Breast epithelium (tissue), 4 donors: ENCODE measurements around the gene ATP5PO. TPM values are rescaled to one million over a fixed set of nuclear protein-coding genes. Genes with fewer than 3 reads are reported as not detected.

Source experiments
- DNase-seq, 2 donors: peaks; one replicate each; pipeline ENCODE4 v3.0.0-alpha.2; 2019; ENCODE audit warnings: low spot score in 2 of 2
- H3K27ac ChIP-seq, 2 donors: fragments of 200-600 bp; sonication (generic) in 1 of 2; one replicate each; pipeline ENCODE4 v1.5.1; 2016 to 2019; ENCODE audit warnings: mild to moderate bottlenecking in 1 of 2
- H3K27me3 ChIP-seq, 2 donors: fragments of 200-600 bp; sonication (generic) in 1 of 2; one replicate each; pipeline versions ENCODE4 v1.5.1 to v1.6.0; 2017 to 2019; ENCODE audit warnings: control low read depth in 1 of 2, mild to moderate bottlenecking in 1 of 2
- H3K36me3 ChIP-seq: fragments of 200-600 bp; one replicate; pipeline ENCODE4 v1.5.1; 2019
- H3K4me1 ChIP-seq, 2 donors: fragments of 200-600 bp; sonication (generic); one replicate each; pipeline ENCODE4 v1.5.1; 2016 to 2019; ENCODE audit warnings: control low read depth in 1 of 2
- H3K4me3 ChIP-seq, 3 donors: fragments of 200-600 bp; sonication (generic); 1 replicate in 2 of 3; 2 replicates in 1 of 3; pipeline ENCODE4 v1.5.1; 2016 to 2019; ENCODE audit warnings: mild to moderate bottlenecking in 3 of 3, moderate library complexity in 2 of 3
- H3K9me3 ChIP-seq, 2 donors: fragments of 200-600 bp; sonication (generic) in 1 of 2; one replicate each; pipeline ENCODE4 v1.5.1; 2016 to 2019; ENCODE audit warnings: control low read depth in 1 of 2
- POLR2A ChIP-seq: fragments of 450-650 bp; IDR thresholded peaks from one replicate; pipeline ENCODE4 v1.6.1; 2016; ENCODE audit warnings: antibody characterized with exemption, mild to moderate bottlenecking, moderate library complexity
- POLR2AphosphoS5 ChIP-seq, 3 donors: sonication (generic); formaldehyde crosslinking; IDR thresholded peaks; one replicate each; pipeline ENCODE4 v1.6.1; 2017; ENCODE audit warnings: antibody characterized with exemption in 3 of 3
- intact Hi-C: fragments of 100-400 bp; cut with DNase I; formaldehyde crosslinking; loops from one replicate; pipeline ENCODE4 v1.15.1; 2023; ENCODE audit warnings: low total_unique reads
- total RNA-seq, 3 donors: library from RNA; depleted of rRNA; stranded (reverse); fragments of >200 nt; gene quantifications; one replicate each; pipeline ENCODE4 v1.1.0, GENCODE V29; 2016
- TF ChIP-seq, protein P1 (sequence below), 3 donors: fragments of 450-650 bp; IDR thresholded peaks; one replicate each; pipeline ENCODE4 v1.5.1; 2016 to 2017; ENCODE audit warnings: antibody characterized with exemption in 3 of 3, mild to moderate bottlenecking in 3 of 3, moderate library complexity in 3 of 3

The ATP5PO gene
- total RNA-seq, 3 donors from 2014 or later, result 161 to 234 (median 170) TPM

DNA sequence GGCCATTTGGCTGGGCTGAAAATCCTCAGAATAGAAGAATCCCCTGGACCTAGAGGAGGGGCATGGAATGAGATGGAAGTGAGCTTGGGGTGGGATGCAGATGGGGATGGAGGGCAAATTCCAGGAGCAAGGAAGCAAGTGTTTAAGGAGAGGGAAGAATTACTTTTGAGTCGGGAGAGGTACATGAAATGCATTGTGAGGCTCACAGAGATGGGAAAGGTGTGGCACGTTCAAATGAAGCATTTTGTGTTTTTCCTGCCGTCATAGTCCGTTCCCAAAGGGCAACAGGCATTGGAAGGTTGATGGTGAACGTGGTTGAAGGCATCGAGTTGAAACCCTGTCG, 30.5 kb downstream of the ATP5PO start:
- intact Hi-C loops, result no loop called here
- H3K9me3 ChIP-seq, result no peaks in the 10 kb centered on the region
- no peak for TF ChIP-seq POLR2AphosphoS5 (IDR thresholded peaks at IDR 0.05)
- no peak for TF ChIP-seq POLR2A
- TF ChIP-seq, protein P1, sequence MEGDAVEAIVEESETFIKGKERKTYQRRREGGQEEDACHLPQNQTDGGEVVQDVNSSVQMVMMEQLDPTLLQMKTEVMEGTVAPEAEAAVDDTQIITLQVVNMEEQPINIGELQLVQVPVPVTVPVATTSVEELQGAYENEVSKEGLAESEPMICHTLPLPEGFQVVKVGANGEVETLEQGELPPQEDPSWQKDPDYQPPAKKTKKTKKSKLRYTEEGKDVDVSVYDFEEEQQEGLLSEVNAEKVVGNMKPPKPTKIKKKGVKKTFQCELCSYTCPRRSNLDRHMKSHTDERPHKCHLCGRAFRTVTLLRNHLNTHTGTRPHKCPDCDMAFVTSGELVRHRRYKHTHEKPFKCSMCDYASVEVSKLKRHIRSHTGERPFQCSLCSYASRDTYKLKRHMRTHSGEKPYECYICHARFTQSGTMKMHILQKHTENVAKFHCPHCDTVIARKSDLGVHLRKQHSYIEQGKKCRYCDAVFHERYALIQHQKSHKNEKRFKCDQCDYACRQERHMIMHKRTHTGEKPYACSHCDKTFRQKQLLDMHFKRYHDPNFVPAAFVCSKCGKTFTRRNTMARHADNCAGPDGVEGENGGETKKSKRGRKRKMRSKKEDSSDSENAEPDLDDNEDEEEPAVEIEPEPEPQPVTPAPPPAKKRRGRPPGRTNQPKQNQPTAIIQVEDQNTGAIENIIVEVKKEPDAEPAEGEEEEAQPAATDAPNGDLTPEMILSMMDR (IDR thresholded peaks at IDR 0.05), result no peak
- no peak for DNase-seq
- H3K4me1 ChIP-seq, result peaks cover 0 to 4% of the 10 kb centered on the region in 2 donors
- no peaks in the 10 kb centered on the region for H3K27me3 ChIP-seq
- peak overlapping the region in 2 of 3 donors; percentile 17 to 55 for H3K4me3 ChIP-seq
- no peaks in the 10 kb centered on the region for H3K36me3 ChIP-seq
- H3K27ac ChIP-seq, result peak overlapping the region; percentile 41 to 68

DNA sequence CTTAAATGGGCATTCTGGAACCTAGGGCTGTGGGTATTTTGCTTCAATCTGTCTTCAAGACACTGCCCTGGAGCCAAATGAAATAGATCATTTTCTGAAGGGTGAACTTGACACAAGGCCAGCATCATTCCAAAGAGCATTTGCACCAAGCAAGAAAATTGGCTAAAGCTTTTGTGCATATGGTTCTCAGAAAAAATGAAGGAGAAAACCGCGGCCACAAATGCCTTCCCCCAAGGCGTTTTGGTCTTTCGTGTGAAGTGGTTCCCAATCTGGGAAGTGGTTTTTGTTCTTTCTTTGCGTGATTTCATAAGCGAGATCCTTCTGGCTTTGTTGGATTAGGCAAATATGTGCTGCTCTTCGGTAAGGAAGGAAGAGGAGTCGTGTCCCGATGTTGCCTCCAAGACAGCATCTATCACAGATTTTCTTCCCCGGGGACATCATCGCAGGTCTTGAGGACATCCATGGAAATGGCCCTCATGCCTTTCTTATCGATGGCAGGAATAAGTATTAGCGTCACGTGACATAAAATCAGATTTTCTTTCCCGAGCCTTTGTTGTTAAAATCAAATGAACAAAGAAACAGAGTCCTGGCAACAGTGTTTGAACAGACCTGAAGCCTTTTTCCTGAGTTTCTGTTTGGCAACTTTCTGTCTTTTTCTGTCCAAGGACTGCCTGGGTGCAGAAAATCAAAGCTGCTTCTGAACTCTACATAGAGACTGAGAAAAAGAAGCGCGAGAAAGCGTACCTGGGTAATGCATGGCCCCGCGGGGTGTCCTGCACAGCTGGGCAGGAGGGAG, 31.0 kb downstream of the ATP5PO start:
- Histone ChIP-seq H3K27me3 (no peaks in the 10 kb centered on the region), H3K4me3 (peak overlapping the region in 2 of 3 donors; percentile 17 to 55), H3K27ac (peak overlapping the region; percentile 41 to 68), H3K9me3 (no peaks in the 10 kb centered on the region), H3K4me1 (peaks cover 0 to 4% of the 10 kb centered on the region in 2 donors), H3K36me3 (no peaks in the 10 kb centered on the region)
- peak in 1 of 3 donors; percentile 34 for TF ChIP-seq POLR2AphosphoS5 (IDR thresholded peaks at IDR 0.05)
- TF ChIP-seq POLR2A, result no peak
- TF ChIP-seq, protein P1 (IDR thresholded peaks at IDR 0.05), result no peak
- intact Hi-C loops, result no loop called here
- peak in 1 of 2 donors; percentile 34 for DNase-seq

DNA sequence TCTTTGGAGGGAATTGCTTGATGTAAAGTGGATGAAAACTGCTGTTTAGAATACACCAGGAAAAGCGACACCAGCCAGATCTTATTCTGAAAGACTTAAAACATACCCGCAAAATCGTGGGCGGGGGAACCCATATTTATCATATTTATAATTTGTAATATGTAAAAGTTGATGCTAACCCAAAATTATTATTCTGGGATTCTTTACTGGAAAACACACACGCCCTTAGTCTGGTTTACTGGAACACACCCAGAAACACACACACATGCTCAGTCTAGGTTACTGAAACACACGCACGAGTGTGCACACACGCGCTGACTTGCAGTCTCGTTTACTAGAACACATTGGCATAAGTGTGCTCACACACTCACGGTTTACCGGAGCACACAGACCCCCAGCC, 32.5 kb downstream of the ATP5PO start:
- Histone ChIP-seq H3K36me3 (no peaks in the 10 kb centered on the region), H3K9me3 (no peaks in the 10 kb centered on the region), H3K27me3 (no peaks in the 10 kb centered on the region), H3K4me3 (no peak overlapping the region), H3K4me1 (peaks cover 0 to 4% of the 10 kb centered on the region in 2 donors), H3K27ac (no peak overlapping the region)
- TF ChIP-seq POLR2A (no peak), POLR2AphosphoS5 (IDR thresholded peaks at IDR 0.05) (no peak)
- TF ChIP-seq, protein P1 (IDR thresholded peaks at IDR 0.05), result no peak
- no peak for DNase-seq
- intact Hi-C loops, result no loop called here

DNA sequence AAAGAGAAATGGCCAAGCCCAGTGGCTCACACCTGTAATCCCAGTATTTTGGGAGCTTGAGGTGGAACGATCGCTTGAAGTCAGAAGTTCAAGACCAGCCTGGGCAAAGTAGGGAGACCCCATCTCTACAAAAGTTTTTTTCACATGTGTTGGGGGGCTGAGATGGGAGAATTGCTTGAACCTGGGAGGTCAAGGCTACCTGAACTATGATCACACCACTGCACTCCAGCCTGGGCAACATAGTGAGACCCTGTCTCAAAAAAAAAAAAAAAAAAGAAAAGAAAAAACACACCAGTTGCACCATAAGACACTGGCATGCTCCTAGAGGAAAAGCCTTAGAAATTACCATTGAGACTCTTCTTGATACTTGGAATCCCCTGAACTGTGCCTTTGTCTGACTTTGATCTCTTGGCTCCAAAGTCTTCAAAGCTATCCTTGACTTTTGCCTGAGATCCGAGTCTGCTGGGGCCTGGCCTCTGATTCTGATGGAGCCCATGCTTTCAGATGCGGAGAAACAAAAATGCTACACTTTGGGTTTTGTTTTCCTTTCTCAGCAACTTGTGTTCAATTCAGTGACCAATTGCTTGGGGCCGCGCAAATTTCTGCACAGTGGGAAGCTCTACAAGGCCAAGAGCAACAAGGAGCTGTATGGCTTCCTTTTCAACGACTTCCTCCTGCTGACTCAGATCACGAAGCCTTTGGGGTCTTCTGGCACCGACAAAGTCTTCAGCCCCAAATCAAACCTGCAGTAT, 33.7 kb downstream of the ATP5PO start:
- Histone ChIP-seq H3K36me3 (no peaks in the 10 kb centered on the region), H3K27ac (no peak overlapping the region), H3K9me3 (no peaks in the 10 kb centered on the region), H3K27me3 (no peaks in the 10 kb centered on the region), H3K4me3 (no peak overlapping the region), H3K4me1 (peaks cover 0 to 4% of the 10 kb centered on the region in 2 donors)
- DNase-seq, result no peak
- TF ChIP-seq, protein P1 (IDR thresholded peaks at IDR 0.05), result no peak
- no peak for TF ChIP-seq POLR2AphosphoS5 (IDR thresholded peaks at IDR 0.05)
- no peak for TF ChIP-seq POLR2A
- intact Hi-C loops, result no loop called here

DNA sequence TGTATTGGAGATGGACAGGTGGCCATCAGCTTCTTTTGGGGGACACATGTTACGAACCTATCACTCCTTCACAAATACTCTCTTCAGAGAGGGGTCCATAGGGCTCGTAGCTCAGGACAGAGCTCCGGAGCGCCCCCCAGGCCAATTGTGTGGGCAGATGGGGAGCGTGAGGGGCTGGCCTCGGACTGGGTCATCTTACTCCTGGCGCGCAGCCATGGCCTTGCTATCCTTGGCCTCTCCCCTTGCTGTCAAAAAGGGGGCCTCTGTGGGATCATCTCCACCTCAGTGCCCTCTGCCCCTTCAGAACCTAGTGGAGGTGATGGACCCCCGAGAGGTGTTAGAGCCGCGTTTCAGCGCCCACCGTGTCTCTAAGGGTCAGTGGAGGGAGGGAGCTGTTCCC, 35.0 kb downstream of the ATP5PO start:
- DNase-seq, result no peak
- H3K4me3 ChIP-seq, result no peak overlapping the region
- TF ChIP-seq, protein P1 (IDR thresholded peaks at IDR 0.05), result no peak
- TF ChIP-seq POLR2AphosphoS5 (IDR thresholded peaks at IDR 0.05) (no peak), POLR2A (no peak)
- H3K36me3 ChIP-seq, result no peaks in the 10 kb centered on the region
- H3K4me1 ChIP-seq, result peaks cover 0 to 4% of the 10 kb centered on the region in 2 donors
- no peak overlapping the region for H3K27ac ChIP-seq
- H3K27me3 ChIP-seq, result no peaks in the 10 kb centered on the region
- H3K9me3 ChIP-seq, result no peaks in the 10 kb centered on the region
- intact Hi-C loops, result no loop called here
